Stomach smooth muscle (tissue), 2 donors: ENCODE data around the gene EEFSEC.

Experiments used
- H3K27ac ChIP-seq: one replicate; pipeline ENCODE4 v1.7.0; 2013; ENCODE audit warnings: mild to moderate bottlenecking, low read length, inconsistent platforms
- H3K27me3 ChIP-seq, 2 donors: one replicate each; pipeline ENCODE4 v1.7.0; 2013; ENCODE audit warnings: low read length in 2 of 2; ENCODE audit not compliant: insufficient read depth in 2 of 2, control insufficient read depth in 1 of 2
- H3K36me3 ChIP-seq, 2 donors: one replicate each; pipeline ENCODE4 v1.7.0; 2013; ENCODE audit warnings: low read length in 2 of 2; ENCODE audit not compliant: control insufficient read depth in 2 of 2, insufficient read depth in 2 of 2
- H3K4me1 ChIP-seq: one replicate; pipeline ENCODE4 v1.7.0; 2013; ENCODE audit warnings: low read length; ENCODE audit not compliant: control insufficient read depth, insufficient read depth
- H3K4me3 ChIP-seq, 2 donors: one replicate each; pipeline ENCODE4 v1.7.0; 2013; ENCODE audit warnings: low read length in 2 of 2
- H3K9ac ChIP-seq, 2 donors: one replicate each; pipeline ENCODE4 v1.7.0; 2013; ENCODE audit warnings: low read length in 2 of 2, mild to moderate bottlenecking in 1 of 2
- H3K9me3 ChIP-seq, 2 donors: one replicate each; pipeline ENCODE4 v1.7.0; 2013; ENCODE audit warnings: low read length in 2 of 2; ENCODE audit not compliant: control insufficient read depth in 2 of 2
- donor health status: healthy.
- donor health status: Pancreatic carcinoma.

Gene EEFSEC

DNA sequence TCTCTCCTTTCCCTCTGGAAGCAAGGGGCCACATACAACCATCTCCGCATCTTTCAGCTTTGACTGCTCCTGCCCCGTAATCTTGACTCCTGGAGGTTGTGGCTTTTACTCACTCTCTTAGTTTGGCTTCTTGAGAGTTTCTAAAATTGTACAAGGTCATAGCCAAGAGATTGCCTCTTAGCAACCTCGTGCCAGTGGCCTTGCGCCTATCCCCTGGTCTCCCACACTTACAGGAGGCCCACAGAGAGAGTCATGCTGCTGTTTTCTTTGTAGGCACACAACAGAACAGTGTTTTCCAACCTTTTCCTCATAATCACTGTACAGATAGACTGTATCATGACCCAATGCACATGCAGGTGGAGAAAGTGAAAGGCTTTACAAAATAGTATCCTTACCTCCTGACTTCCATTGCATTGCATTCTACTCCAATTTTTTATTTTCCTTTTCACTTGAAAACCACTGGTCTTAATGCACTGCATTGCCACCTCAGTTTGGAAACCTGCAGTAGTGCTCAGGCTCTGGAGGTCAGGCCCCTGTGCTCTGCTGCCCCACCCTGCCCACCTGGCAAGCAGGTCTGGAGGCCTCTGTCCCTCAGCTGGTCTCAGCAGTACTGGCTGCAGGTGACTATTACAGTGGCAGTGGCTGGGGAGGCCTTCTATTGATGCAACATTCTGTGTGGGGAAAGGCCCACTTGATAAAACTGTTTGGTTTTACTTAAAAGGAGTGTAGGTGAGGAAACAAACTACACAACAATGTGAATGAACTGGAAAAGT, 157.2 kb downstream of the EEFSEC start:
- H3K9ac ChIP-seq, result no peak overlapping the region
- H3K4me1 ChIP-seq, result no peaks in the 10 kb centered on the region
- no peak overlapping the region for H3K4me3 ChIP-seq
- H3K36me3 ChIP-seq, result peaks cover 0 to 4% of the 10 kb centered on the region in 2 donors
- no peaks in the 10 kb centered on the region for H3K27me3 ChIP-seq
- H3K27ac ChIP-seq, result no peak overlapping the region
- H3K9me3 ChIP-seq, result no peaks in the 10 kb centered on the region

DNA sequence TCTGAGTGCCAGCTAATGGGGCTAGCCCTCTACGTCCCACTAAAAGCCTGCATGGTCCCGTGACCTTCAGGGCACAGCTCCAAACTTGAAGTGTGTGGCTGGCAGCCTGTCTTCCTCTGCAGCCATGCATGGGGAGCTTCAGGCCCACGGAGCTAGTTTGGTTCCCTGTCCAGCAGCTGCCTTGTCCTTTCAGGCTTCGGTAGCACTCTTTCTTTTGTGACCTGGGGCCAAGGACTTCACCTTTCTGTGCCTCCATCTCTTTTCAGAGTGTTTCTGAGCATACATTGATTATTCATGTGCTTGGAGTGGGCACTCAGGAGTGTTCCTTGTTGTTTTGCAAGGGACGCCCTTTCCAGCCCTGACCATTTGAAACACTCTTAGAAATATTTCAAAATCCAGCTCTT, 158.2 kb downstream of the EEFSEC start:
- H3K9me3 ChIP-seq, result no peaks in the 10 kb centered on the region
- peaks cover 0 to 4% of the 10 kb centered on the region in 2 donors for H3K36me3 ChIP-seq
- no peak overlapping the region for H3K9ac ChIP-seq
- H3K27me3 ChIP-seq, result no peaks in the 10 kb centered on the region
- peaks cover 3% of the 10 kb centered on the region for H3K4me1 ChIP-seq
- H3K4me3 ChIP-seq, result no peak overlapping the region
- no peak overlapping the region for H3K27ac ChIP-seq

DNA sequence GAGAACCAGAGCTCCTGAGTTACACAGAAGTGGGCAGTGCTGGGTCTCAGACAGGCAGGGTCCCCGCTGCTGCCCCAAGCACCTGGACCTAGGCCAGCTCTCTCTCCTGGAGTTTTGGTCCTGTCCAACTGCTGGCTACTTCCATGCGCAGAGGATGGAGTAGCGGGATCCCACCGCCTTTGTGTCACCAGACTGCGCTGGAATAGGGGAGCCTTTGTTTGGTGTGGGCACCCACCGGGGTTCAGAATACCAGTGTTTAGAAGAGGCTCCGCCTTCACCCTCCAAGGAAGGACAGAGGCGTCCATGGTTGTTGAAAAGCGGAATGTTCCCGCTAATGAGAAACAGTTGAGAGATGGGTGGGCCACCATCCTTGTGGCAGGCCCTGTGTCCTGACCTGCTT, 159.0 kb downstream of the EEFSEC start:
- Histone ChIP-seq H3K27ac (no peak overlapping the region), H3K27me3 (no peaks in the 10 kb centered on the region), H3K4me3 (no peak overlapping the region), H3K9ac (no peak overlapping the region), H3K4me1 (peaks cover 9% of the 10 kb centered on the region), H3K9me3 (no peaks in the 10 kb centered on the region), H3K36me3 (peaks cover 0 to 4% of the 10 kb centered on the region in 2 donors)

GRCh38 chr3:128313071-128313725, 159.9 kb downstream of the EEFSEC start:
- H3K4me3 ChIP-seq, result no peak overlapping the region
- H3K36me3 ChIP-seq, result peaks cover 0 to 4% of the 10 kb centered on the region in 2 donors
- no peak overlapping the region for H3K9ac ChIP-seq
- no peak overlapping the region for H3K27ac ChIP-seq
- peaks cover 15% of the 10 kb centered on the region for H3K4me1 ChIP-seq
- H3K9me3 ChIP-seq, result no peaks in the 10 kb centered on the region
- H3K27me3 ChIP-seq, result no peaks in the 10 kb centered on the region

- Histone ChIP-seq H3K9ac (no peak overlapping the region), H3K36me3 (peaks cover 0 to 4% of the 10 kb centered on the region in 2 donors), H3K27me3 (no peaks in the 10 kb centered on the region), H3K4me1 (peaks cover 15% of the 10 kb centered on the region), H3K9me3 (no peaks in the 10 kb centered on the region), H3K27ac (no peak overlapping the region), H3K4me3 (no peak overlapping the region)
Measured at GRCh38 chr3:128313935-128314334, 160.7 kb downstream of the EEFSEC start.

GRCh38 chr3:128315313-128315712, 162.0 kb downstream of the EEFSEC start:
- no peak overlapping the region for H3K9ac ChIP-seq
- no peaks in the 10 kb centered on the region for H3K9me3 ChIP-seq
- peaks cover 0 to 10% of the 10 kb centered on the region in 2 donors for H3K36me3 ChIP-seq
- peaks cover 15% of the 10 kb centered on the region for H3K4me1 ChIP-seq
- no peak overlapping the region for H3K4me3 ChIP-seq
- no peak overlapping the region for H3K27ac ChIP-seq
- H3K27me3 ChIP-seq, result no peaks in the 10 kb centered on the region

GRCh38 chr3:128316481-128316891, 163.2 kb downstream of the EEFSEC start:
- Histone ChIP-seq H3K9me3 (no peaks in the 10 kb centered on the region), H3K4me3 (peak overlapping the region in 1 of 2 donors; percentile 30), H3K9ac (peak overlapping the region in 1 of 2 donors; percentile 36), H3K27ac (no peak overlapping the region), H3K36me3 (peaks cover 0 to 10% of the 10 kb centered on the region in 2 donors), H3K4me1 (peaks cover 16% of the 10 kb centered on the region), H3K27me3 (no peaks in the 10 kb centered on the region)

DNA sequence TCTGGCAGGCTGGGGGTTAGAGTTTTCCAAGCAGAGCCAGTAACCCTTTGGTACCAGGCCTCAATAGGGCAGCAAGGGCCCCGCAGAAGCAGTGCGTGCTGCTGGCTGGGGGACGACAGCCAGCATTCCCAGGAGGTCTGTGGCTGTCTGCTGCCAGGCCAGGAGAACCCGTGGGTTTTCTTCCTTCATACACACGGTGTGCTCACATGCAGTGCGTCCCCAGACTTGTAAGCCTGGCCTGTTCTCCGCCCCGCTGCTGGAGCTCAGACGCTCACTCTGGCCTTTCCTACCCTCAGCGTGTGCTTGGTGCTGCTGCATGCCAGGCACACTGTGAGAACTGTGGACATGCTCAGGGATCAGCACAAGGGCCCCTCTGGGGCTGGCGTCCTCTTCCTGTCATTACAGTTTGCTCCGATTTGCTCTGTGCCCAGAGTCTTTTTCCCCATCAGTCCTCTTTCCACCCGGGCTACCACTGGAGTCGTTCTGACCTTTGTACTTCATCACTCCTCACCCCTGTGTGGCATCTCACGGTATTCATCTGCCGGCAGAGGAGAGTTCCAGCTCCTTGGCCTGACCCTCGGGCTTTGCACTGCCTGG, 163.9 kb downstream of the EEFSEC start:
- Histone ChIP-seq H3K36me3 (peaks cover 0 to 10% of the 10 kb centered on the region in 2 donors), H3K4me3 (no peak overlapping the region), H3K27me3 (no peaks in the 10 kb centered on the region), H3K4me1 (peaks cover 22% of the 10 kb centered on the region), H3K9me3 (no peaks in the 10 kb centered on the region), H3K27ac (no peak overlapping the region), H3K9ac (no peak overlapping the region)

DNA sequence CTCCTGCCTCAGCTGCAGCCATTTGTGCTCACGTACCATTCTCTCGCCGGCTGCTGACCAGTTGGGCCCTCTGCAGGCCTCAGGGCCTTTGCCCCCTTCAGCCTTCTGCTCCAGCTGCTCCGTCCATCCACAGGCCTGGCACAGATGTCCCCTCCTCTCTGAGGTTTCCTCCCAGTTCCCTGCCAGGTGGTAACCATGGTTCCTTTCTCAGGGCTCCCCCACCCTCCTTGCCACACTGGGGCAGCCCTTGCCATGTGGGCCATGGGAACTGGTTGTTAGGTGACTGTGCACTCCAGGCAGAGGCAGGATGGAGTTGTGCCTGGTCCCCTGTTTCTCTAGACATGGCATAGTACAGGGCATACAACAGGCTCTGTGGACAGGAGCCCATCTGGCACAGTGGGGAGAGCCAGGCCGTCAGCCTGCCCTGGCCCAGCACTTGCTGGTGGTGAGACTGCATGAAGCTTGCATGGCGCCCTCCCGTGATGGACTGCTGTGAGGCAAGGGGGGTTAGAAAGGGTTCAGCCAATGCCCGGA, 164.5 kb downstream of the EEFSEC start:
- H3K27ac ChIP-seq, result no peak overlapping the region
- peaks cover 0 to 10% of the 10 kb centered on the region in 2 donors for H3K36me3 ChIP-seq
- H3K4me1 ChIP-seq, result peaks cover 22% of the 10 kb centered on the region
- H3K4me3 ChIP-seq, result no peak overlapping the region
- H3K9me3 ChIP-seq, result no peaks in the 10 kb centered on the region
- H3K27me3 ChIP-seq, result no peaks in the 10 kb centered on the region
- no peak overlapping the region for H3K9ac ChIP-seq

GRCh38 chr3:128318275-128318941, 165.1 kb downstream of the EEFSEC start:
- H3K36me3 ChIP-seq, result peaks cover 0 to 10% of the 10 kb centered on the region in 2 donors
- H3K27me3 ChIP-seq, result no peaks in the 10 kb centered on the region
- H3K9ac ChIP-seq, result no peak overlapping the region
- H3K4me1 ChIP-seq, result peaks cover 22% of the 10 kb centered on the region
- H3K9me3 ChIP-seq, result no peaks in the 10 kb centered on the region
- H3K4me3 ChIP-seq, result no peak overlapping the region
- H3K27ac ChIP-seq, result no peak overlapping the region
